Neural progenitor cell (in vitro differentiated cells): ENCODE measurements around the gene ICA1L. TPM values are rescaled to one million over a fixed set of nuclear protein-coding genes. Genes with fewer than 3 reads are reported as not detected.

ENCODE experiments used
- DNase-seq: peaks from one replicate; pipeline ENCODE4 v3.0.0-alpha.2; 2016; ENCODE audit warnings: low spot score
- H2AFZ ChIP-seq: fragments of 200-600 bp; sonication (generic); replicated peaks from 2 replicates; pipeline ENCODE4 v1.6.1; 2016; ENCODE audit warnings: antibody characterized with exemption
- H3F3A ChIP-seq: fragments of 200-600 bp; sonication (generic); 2 replicates; pipeline ENCODE4 v1.6.1; 2016; ENCODE audit warnings: antibody characterized with exemption, low read depth
- H3K27ac ChIP-seq: fragments of 200-600 bp; sonication (generic); 2 replicates; pipeline ENCODE4 v1.5.1; 2016; ENCODE audit warnings: mild to moderate bottlenecking
- H3K27me3 ChIP-seq: fragments of 200-600 bp; sonication (generic); 2 replicates; pipeline ENCODE4 v1.6.1; 2016; ENCODE audit warnings: mild to moderate bottlenecking, moderate library complexity
- H3K36me3 ChIP-seq: fragments of 200-600 bp; sonication (generic); 2 replicates; pipeline ENCODE4 v1.5.1; 2016
- H3K4me1 ChIP-seq: fragments of 200-600 bp; sonication (generic); 2 replicates; pipeline ENCODE4 v1.6.1; 2016; ENCODE audit warnings: mixed run types
- H3K4me2 ChIP-seq: fragments of 200-600 bp; sonication (generic); 2 replicates; pipeline ENCODE4 v1.6.1; 2016
- H3K4me3 ChIP-seq: fragments of 200-600 bp; sonication (generic); 2 replicates; pipeline ENCODE4 v1.5.1; 2016
- H3K79me2 ChIP-seq: fragments of 200-600 bp; sonication (generic); 2 replicates; pipeline ENCODE4 v1.6.1; 2016; ENCODE audit warnings: low read depth
- H3K9ac ChIP-seq: fragments of 200-600 bp; sonication (generic); 2 replicates; pipeline ENCODE4 v1.6.1; 2016
- H3K9me3 ChIP-seq: fragments of 200-600 bp; sonication (generic); 2 replicates; pipeline ENCODE4 v1.5.1; 2016; ENCODE audit warnings: low read depth
- H4K20me1 ChIP-seq: fragments of 200-600 bp; sonication (generic); 2 replicates; pipeline ENCODE4 v1.6.1; 2016; ENCODE audit warnings: low read depth
- H3K27ac Mint-ChIP-seq: 3 replicates; pipeline ENCODE4 v1.8.0; 2021; ENCODE audit warnings: mixed read lengths
- H3K27me3 Mint-ChIP-seq: 2 replicates; pipeline ENCODE4 v1.8.0; 2022; ENCODE audit warnings: low read depth, mild to moderate bottlenecking, inconsistent platforms, moderate library complexity, mixed read lengths; ENCODE audit not compliant: insufficient read depth
- H3K36me3 Mint-ChIP-seq: 3 replicates; pipeline ENCODE4 v1.8.0; 2021; ENCODE audit warnings: mixed read lengths
- H3K4me1 Mint-ChIP-seq: 3 replicates; pipeline ENCODE4 v1.8.0; 2021; ENCODE audit warnings: mixed read lengths
- H3K4me3 Mint-ChIP-seq: 3 replicates; pipeline ENCODE4 v1.8.0; 2021; ENCODE audit warnings: mild to moderate bottlenecking, moderate library complexity, mixed read lengths
- H3K9me3 Mint-ChIP-seq: 3 replicates; pipeline ENCODE4 v1.8.0; 2020; ENCODE audit warnings: mixed read lengths
- EZH2 ChIP-seq: fragments of 200-600 bp; sonication (generic); IDR thresholded peaks from 2 replicates; pipeline ENCODE4 v1.6.1; 2017; ENCODE audit warnings: antibody characterized with exemption, mild to moderate bottlenecking, moderate library complexity
- EZH2phosphoT487 ChIP-seq: fragments of 200-600 bp; sonication (generic); IDR thresholded peaks from 2 replicates; pipeline ENCODE4 v1.6.1; 2017; ENCODE audit warnings: antibody characterized with exemption
- total RNA-seq: library from RNA; depleted of rRNA; stranded (reverse); fragments of >200 nt; gene quantifications from 2 replicates; pipeline ENCODE4 v1.2.3, GENCODE V29; 2015; ENCODE audit warnings: low replicate concordance
- TF ChIP-seq, protein P1 (sequence below): fragments of 200-600 bp; sonication (generic); IDR thresholded peaks from 2 replicates; pipeline ENCODE4 v1.5.1; 2017; ENCODE audit warnings: antibody characterized with exemption, mild to moderate bottlenecking

ICA1L gene
- total RNA-seq, 1 donor from 2014 or later: 27.5 TPM

DNA sequence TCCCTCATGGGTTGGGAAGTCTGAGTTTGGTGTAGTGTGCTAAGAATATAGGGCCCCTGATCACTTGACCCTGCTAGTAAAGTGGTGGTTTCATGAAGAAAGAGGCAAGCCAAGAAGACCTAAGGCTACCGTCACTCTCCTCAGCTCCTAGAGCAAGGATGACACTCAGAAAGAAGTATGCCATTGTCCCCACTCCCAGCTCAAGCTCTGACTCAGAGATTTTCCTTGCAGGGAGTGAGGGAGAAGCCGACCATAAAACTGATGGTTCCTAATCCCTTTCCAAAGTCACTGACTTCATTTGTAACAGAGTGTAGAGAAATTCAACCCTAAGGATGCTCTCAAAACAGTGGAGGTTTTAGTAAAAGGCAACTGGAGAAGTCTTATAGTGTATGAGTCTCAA lies 80.9 kb downstream of the ICA1L start:
- Histone ChIP-seq H4K20me1 (no peaks in the 10 kb centered on the region), H3K4me2 (no peak overlapping the region), H3K4me1 (no peaks in the 10 kb centered on the region), H3K4me3 (no peak overlapping the region), H3F3A (no peaks in the 10 kb centered on the region), H3K27me3 (no peaks in the 10 kb centered on the region), H3K36me3 (no peaks in the 10 kb centered on the region), H2AFZ (no peak overlapping the region), H3K9ac (no peak overlapping the region), H3K79me2 (no peaks in the 10 kb centered on the region), H3K9me3 (no peaks in the 10 kb centered on the region), H3K27ac (no peak overlapping the region)
- H3K27me3 Mint-ChIP-seq: peaks cover 3% of the 10 kb centered on the region
- H3K36me3 Mint-ChIP-seq: peaks cover 16% of the 10 kb centered on the region
- DNase-seq: peak; percentile 12
- H3K27ac Mint-ChIP-seq: no peak overlapping the region
- TF ChIP-seq EZH2: no peak
- peaks cover 19% of the 10 kb centered on the region for H3K4me1 Mint-ChIP-seq
- no peaks in the 10 kb centered on the region for H3K9me3 Mint-ChIP-seq
- no peak overlapping the region for H3K4me3 Mint-ChIP-seq

DNA sequence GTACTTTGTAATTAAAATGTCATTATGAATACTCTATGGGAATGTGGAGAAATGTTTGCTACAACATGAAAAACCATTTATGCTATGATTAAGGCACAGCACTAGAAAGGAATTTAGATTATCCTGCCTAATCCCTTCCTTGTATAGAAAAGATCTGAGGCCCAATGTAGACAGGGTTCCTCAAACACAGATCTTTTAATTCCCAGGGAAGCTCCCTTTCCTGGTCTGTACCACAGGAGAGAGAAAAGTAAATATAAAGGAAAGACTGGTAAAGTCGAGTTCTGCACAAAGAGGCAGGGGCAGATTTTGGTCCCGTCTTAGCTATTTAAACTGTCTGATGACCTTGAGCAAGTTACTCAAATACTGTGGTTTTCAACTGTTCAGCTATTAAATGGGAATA lies 84.7 kb downstream of the ICA1L start:
- H3K9me3 Mint-ChIP-seq: no peaks in the 10 kb centered on the region
- DNase-seq: peak; percentile 16
- H3K36me3 Mint-ChIP-seq: peaks cover 30% of the 10 kb centered on the region
- Histone ChIP-seq H4K20me1 (no peaks in the 10 kb centered on the region), H3K79me2 (no peaks in the 10 kb centered on the region), H3K4me3 (no peak overlapping the region), H3K4me1 (no peaks in the 10 kb centered on the region), H3K27ac (peak overlapping the region; percentile 44), H3K9ac (no peak overlapping the region), H3K27me3 (no peaks in the 10 kb centered on the region), H3K36me3 (no peaks in the 10 kb centered on the region), H3K4me2 (no peak overlapping the region), H3K9me3 (no peaks in the 10 kb centered on the region), H3F3A (no peaks in the 10 kb centered on the region), H2AFZ (no peak overlapping the region)
- H3K4me3 Mint-ChIP-seq: no peak overlapping the region
- H3K27ac Mint-ChIP-seq: no peak overlapping the region
- H3K4me1 Mint-ChIP-seq: peaks cover 19% of the 10 kb centered on the region
- peaks cover 5% of the 10 kb centered on the region for H3K27me3 Mint-ChIP-seq
- TF ChIP-seq EZH2phosphoT487 (no peak), EZH2 (no peak)
- TF ChIP-seq, protein P1, sequence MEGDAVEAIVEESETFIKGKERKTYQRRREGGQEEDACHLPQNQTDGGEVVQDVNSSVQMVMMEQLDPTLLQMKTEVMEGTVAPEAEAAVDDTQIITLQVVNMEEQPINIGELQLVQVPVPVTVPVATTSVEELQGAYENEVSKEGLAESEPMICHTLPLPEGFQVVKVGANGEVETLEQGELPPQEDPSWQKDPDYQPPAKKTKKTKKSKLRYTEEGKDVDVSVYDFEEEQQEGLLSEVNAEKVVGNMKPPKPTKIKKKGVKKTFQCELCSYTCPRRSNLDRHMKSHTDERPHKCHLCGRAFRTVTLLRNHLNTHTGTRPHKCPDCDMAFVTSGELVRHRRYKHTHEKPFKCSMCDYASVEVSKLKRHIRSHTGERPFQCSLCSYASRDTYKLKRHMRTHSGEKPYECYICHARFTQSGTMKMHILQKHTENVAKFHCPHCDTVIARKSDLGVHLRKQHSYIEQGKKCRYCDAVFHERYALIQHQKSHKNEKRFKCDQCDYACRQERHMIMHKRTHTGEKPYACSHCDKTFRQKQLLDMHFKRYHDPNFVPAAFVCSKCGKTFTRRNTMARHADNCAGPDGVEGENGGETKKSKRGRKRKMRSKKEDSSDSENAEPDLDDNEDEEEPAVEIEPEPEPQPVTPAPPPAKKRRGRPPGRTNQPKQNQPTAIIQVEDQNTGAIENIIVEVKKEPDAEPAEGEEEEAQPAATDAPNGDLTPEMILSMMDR: no peak

DNA sequence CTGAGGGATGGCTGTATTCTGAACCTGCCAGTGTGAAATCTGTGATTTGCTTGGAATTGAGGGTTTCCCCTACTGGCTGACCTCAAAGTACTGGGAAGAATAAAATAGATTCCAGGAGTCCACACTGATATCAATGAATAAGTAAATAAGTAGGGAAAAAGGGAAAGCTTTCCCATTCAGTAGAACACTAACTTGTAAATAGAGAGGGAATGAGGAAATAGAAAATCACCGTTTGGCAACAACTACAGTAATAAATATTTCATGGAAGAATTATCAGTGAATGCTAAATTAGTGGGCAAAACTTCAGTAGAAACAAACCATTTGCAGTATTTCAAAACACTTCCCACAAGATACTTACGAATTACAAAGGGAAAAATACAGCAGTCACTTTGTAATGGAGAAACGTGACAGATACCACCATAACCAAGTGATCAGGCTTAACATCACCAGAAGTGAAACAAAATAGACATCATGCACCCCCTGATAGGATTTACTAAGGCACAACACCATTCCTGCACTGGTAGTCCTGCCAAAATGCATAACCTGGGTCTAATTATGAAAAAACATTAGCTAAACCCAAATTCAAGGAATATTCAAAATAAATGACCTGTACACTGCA lies 88.5 kb downstream of the ICA1L start:
- H3K4me1 Mint-ChIP-seq: peaks cover 14% of the 10 kb centered on the region
- no peaks in the 10 kb centered on the region for H3K27me3 ChIP-seq
- H3K9ac ChIP-seq: no peak overlapping the region
- no peaks in the 10 kb centered on the region for H3K4me1 ChIP-seq
- no peak overlapping the region for H3K4me2 ChIP-seq
- no peaks in the 10 kb centered on the region for H3K9me3 ChIP-seq
- no peaks in the 10 kb centered on the region for H4K20me1 ChIP-seq
- no peaks in the 10 kb centered on the region for H3K36me3 ChIP-seq
- no peak overlapping the region for H3K4me3 ChIP-seq
- H3F3A ChIP-seq: no peaks in the 10 kb centered on the region
- H3K9me3 Mint-ChIP-seq: no peaks in the 10 kb centered on the region
- H3K36me3 Mint-ChIP-seq: peaks cover 37% of the 10 kb centered on the region
- H3K79me2 ChIP-seq: no peaks in the 10 kb centered on the region
- H3K27ac Mint-ChIP-seq: no peak overlapping the region
- H3K27ac ChIP-seq: no peak overlapping the region
- TF ChIP-seq EZH2 (no peak), EZH2phosphoT487 (no peak)
- TF ChIP-seq, protein P1: no peak
- peaks cover 2% of the 10 kb centered on the region for H3K27me3 Mint-ChIP-seq
- no peak overlapping the region for H3K4me3 Mint-ChIP-seq
- no peak for DNase-seq
- no peak overlapping the region for H2AFZ ChIP-seq

DNA sequence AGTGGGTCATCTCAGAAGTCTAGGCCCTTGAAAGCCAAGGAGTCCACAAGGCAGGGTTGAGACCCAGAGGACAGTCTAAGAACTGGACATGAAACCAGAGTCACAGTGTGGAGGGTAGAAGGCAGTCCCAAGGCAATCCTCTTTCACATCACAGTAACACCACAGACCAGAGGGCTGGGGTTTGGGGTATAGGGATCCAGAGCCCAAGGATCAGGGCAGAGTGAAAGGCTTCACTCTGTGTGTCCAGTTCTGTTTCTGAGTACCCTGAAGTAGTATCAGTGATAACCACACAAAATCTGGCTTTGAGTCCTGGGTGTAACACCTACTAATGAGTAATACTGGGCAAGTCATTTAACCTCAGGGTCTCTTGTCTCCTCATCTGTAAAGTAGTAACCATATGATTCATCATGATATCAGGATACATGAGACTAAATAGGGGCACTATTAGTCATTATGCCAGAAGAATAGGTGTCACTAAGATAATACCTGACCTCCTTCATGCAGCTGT lies 91.0 kb downstream of the ICA1L start:
- H3K9ac ChIP-seq: no peak overlapping the region
- H3K79me2 ChIP-seq: no peaks in the 10 kb centered on the region
- no peaks in the 10 kb centered on the region for H3K4me1 ChIP-seq
- Mint-ChIP-seq H3K4me3 (no peak overlapping the region), H3K4me1 (no peaks in the 10 kb centered on the region), H3K27ac (no peak overlapping the region), H3K36me3 (peaks cover 41% of the 10 kb centered on the region), H3K27me3 (peaks cover 2% of the 10 kb centered on the region), H3K9me3 (no peaks in the 10 kb centered on the region)
- no peak overlapping the region for H3K4me3 ChIP-seq
- no peak overlapping the region for H2AFZ ChIP-seq
- no peak overlapping the region for H3K27ac ChIP-seq
- no peak for TF ChIP-seq EZH2
- TF ChIP-seq, protein P1: no peak
- TF ChIP-seq EZH2phosphoT487: no peak
- no peaks in the 10 kb centered on the region for H4K20me1 ChIP-seq
- no peaks in the 10 kb centered on the region for H3K36me3 ChIP-seq
- DNase-seq: no peak
- no peak overlapping the region for H3K4me2 ChIP-seq
- H3F3A ChIP-seq: no peaks in the 10 kb centered on the region
- H3K9me3 ChIP-seq: no peaks in the 10 kb centered on the region
- no peaks in the 10 kb centered on the region for H3K27me3 ChIP-seq
